Ovary (tissue), 9 donors: ENCODE measurements around the gene RMND5B. TPM values are rescaled to one million over a fixed set of nuclear protein-coding genes. Genes with fewer than 3 reads are reported as not detected.

ENCODE experiments used
- DNase-seq, 5 donors: peaks; one replicate each; pipeline ENCODE4 v3.0.0-alpha.2; 2019 to 2020
- H3K27ac ChIP-seq, 2 donors: fragments of 200-600 bp; one replicate each; pipeline versions ENCODE4 v1.5.1 to v1.8.0; 2019 to 2022
- H3K27me3 ChIP-seq: fragments of 200-600 bp; one replicate; pipeline ENCODE4 v1.8.0; 2022
- H3K36me3 ChIP-seq: fragments of 200-600 bp; sonication (generic); one replicate; pipeline ENCODE4 v1.5.1; 2019
- H3K4me1 ChIP-seq: one replicate; pipeline ENCODE4 v1.8.1; 2013; ENCODE audit warnings: mild to moderate bottlenecking, moderate library complexity; ENCODE audit not compliant: insufficient read depth
- H3K4me3 ChIP-seq: fragments of 200-600 bp; sonication (generic); one replicate; pipeline ENCODE4 v1.5.1; 2017
- H3K9me3 ChIP-seq, 2 donors: fragments of 200-600 bp in 1 of 2; sonication (generic) in 1 of 2; one replicate each; pipeline versions ENCODE4 v1.5.1 to v1.8.1; 2013 to 2019; ENCODE audit warnings: mild to moderate bottlenecking in 1 of 2, moderate library complexity in 1 of 2
- EP300 ChIP-seq: sonication (generic); formaldehyde crosslinking; IDR thresholded peaks from one replicate; pipeline ENCODE4 v1.6.1; 2017; ENCODE audit warnings: antibody characterized with exemption
- POLR2A ChIP-seq: fragments of 450-650 bp; IDR thresholded peaks from one replicate; pipeline ENCODE4 v1.6.1; 2017; ENCODE audit warnings: antibody characterized with exemption, mild to moderate bottlenecking, moderate library complexity
- WGBS, 3 donors: extraction: QIAGEN DNeasy Blood & Tissue Kit in 1 of 3; methylation state at CpG; one replicate each; pipeline versions ENCODE4 v1.1.5 to v1.1.7; 2013 to 2017; 5-methylcytosine and 5-hydroxymethylcytosine counted together
- intact Hi-C, 4 donors: fragments of 100-400 bp; cut with DNase I; formaldehyde crosslinking; loops; one replicate each; pipeline versions ENCODE4 v1.11.0 to v1.15.1; 2022 to 2023
- polyA plus RNA-seq, 2 donors: library from polyadenylated mRNA; stranded (reverse); fragments of 200-250 nt in 1 of 2; fragments of 350-450 nt in 1 of 2; fragmentation: Illumina TruSeq in 1 of 2; extraction: RNeasy Lipid Tissue Mini Kit (QIAGEN cat#74804) in 1 of 2; gene quantifications; one replicate each; pipeline ENCODE4 v1.2.3, GENCODE V29; 2013 to 2014
- total RNA-seq, 7 donors: library from RNA; depleted of rRNA in 2 of 7; stranded (reverse); fragments of >200 nt in 2 of 7; fragmentation: NEBNext Ultra II Directional in 3 of 7; extraction: Animal tissue kit (Norgen Biotek cat#: 25700) in 3 of 7; gene quantifications; one replicate each; pipeline versions ENCODE4 v1.1.0 to v1.2.4, GENCODE V29; 2016 to 2023
- TF ChIP-seq, protein P1 (sequence below), 3 donors: fragments of 450-650 bp in 2 of 3; fragments of 200-600 bp in 1 of 3; IDR thresholded peaks; one replicate each; pipeline versions ENCODE4 v1.5.1 to v1.8.0; 2016 to 2022; ENCODE audit warnings: antibody characterized with exemption in 3 of 3, mild to moderate bottlenecking in 1 of 3
- donor health status: DM: no; HTN: no; CAD: no; lungs with moderate emphysema.
- donor health status: DM: no; HTN: no; CAD: no.
- donor health status: Bipolar disorder and iron deficiency.
- donor health status: DM: yes; HTN: yes; CAD: no.
- donor health status: DM: no; HTN: no; CAD: no.
- donor health status: DM: yes; HTN: yes; CAD: no.

Gene RMND5B
- total and polyA plus RNA-seq, 9 donors, result 13.8 to 43.2 (median 31.2) TPM

DNA sequence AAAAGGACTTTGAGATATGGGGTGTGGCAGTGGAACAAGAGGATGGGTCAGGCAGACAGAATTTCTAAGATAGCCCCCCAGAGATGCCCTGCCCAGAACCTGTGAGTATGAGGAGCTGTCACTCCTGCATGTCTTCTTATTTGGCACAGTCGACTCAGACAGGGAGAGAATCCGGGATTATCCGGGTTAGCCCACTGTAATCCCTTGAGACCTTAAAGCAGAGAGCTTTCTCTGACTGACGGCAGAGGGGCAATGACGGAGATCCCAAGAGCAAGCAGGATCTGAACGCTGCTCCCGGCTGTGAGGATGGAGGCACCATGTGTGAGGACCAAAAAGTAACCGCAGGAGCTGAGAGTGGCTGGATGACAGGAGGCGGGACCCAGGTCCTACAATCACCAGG lies 31.7 kb downstream of the RMND5B start:
- no peaks in the 10 kb centered on the region for H3K36me3 ChIP-seq
- H3K27me3 ChIP-seq, result no peaks in the 10 kb centered on the region
- intact Hi-C loops, result loop anchor here in 3 of 4 donors (5.0 to 10.0 kb wide), 2 partner anchors 85 to 558 kb away; partner anchors contain the start of gene B4GALT7 (in 1 of the 3)
- H3K4me3 ChIP-seq, result no peak overlapping the region
- DNase-seq, result no peak
- no peak overlapping the region for H3K27ac ChIP-seq
- TF ChIP-seq, protein P1, sequence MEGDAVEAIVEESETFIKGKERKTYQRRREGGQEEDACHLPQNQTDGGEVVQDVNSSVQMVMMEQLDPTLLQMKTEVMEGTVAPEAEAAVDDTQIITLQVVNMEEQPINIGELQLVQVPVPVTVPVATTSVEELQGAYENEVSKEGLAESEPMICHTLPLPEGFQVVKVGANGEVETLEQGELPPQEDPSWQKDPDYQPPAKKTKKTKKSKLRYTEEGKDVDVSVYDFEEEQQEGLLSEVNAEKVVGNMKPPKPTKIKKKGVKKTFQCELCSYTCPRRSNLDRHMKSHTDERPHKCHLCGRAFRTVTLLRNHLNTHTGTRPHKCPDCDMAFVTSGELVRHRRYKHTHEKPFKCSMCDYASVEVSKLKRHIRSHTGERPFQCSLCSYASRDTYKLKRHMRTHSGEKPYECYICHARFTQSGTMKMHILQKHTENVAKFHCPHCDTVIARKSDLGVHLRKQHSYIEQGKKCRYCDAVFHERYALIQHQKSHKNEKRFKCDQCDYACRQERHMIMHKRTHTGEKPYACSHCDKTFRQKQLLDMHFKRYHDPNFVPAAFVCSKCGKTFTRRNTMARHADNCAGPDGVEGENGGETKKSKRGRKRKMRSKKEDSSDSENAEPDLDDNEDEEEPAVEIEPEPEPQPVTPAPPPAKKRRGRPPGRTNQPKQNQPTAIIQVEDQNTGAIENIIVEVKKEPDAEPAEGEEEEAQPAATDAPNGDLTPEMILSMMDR (IDR thresholded peaks at IDR 0.05), result no peak
- TF ChIP-seq POLR2A, result no peak
- no peak for TF ChIP-seq EP300
- peaks cover 2% of the 10 kb centered on the region for H3K4me1 ChIP-seq
- no peaks in the 10 kb centered on the region for H3K9me3 ChIP-seq
- WGBS, 3 donors, result 79 to 82% (median 79%) methylated on average over 9 of the region's 9 CpGs

DNA sequence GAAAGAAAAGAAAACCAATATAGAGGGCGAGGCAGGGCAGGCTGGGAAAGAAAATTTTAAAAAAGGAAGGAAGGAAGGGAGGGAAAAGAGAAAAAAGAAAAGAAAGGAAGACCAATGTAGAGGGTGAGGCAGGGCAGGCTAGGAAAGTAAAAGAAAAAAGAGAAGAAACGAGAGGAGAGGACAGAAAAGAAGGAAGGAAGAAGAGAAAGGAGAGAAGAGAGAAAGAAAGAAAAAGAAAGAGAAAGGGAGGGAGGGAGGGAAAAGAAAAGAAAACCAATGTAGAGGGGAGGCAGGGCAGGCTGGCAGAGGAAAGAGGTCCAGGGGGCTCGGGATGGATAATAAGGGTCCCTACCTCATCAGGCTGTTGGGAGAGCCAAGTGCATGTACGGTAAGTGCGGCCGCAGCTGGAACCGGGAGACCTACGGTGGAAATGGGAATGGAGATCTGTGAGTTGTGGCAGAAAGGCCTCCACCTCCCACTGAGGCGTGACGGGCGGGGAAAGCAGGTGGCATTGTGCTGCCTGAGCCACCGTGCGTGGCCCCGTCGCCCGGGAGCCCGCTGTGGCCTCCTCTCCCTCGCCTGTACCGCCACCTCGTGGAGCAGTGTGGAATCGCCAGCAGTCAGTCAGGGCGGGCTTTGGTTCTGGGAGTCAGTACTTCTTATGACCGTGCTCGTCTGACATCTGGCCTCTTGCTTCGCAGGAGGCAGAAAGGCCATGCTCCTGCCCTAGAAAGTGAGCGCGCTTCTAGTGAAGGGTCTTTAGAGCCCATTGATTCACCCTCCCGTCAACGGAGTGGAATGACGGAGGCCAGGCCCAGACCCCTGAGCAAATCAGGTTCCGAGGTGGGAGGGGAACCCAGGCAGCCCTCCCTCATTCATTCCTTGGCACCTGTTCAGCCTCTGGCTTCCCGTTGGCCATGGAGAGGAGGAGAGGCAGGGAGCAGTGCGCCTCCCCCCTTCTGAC lies 33.2 kb downstream of the RMND5B start:
- Histone ChIP-seq H3K27ac (no peak overlapping the region), H3K27me3 (no peaks in the 10 kb centered on the region), H3K4me3 (no peak overlapping the region), H3K36me3 (no peaks in the 10 kb centered on the region), H3K9me3 (no peaks in the 10 kb centered on the region), H3K4me1 (peaks cover 2% of the 10 kb centered on the region)
- DNase-seq, result peak; percentile 70 to 89 (median 85)
- intact Hi-C loops, result loop anchor here in 3 of 4 donors (2.0 to 10.0 kb wide), 3 partner anchors 87 to 559 kb away; partner anchors contain the start of gene B4GALT7 (in 1 of the 3)
- 5% methylated on average over 33 of the region's 33 CpGs for WGBS, 3 donors
- TF ChIP-seq POLR2A, result no peak
- TF ChIP-seq, protein P1 (IDR thresholded peaks at IDR 0.05), result peak; percentile 92 to 93 (median 92)

DNA sequence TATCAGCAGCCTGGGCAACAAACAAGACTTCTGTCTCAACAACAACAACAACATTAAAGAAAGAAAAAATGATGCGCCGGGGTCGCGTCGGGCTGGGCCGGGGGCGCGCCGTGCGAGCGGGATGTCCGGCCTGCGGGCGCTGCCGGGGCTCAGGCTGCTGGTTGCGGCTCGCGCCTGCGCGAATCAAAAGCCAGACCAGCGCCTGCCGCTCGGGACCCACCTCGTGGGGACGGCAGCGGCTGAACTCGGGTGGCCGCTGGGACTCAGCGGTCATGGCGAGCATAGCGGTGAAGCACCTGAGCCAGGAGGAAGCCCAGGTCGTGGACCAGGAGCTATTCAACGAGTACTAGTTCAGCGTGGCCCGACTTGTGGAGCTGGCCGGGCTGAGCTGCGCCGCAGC lies 34.8 kb downstream of the RMND5B start:
- 27 to 53% (median 42%) methylated on average over 31 to 38 of the region's 38 CpGs for WGBS, 3 donors
- no peaks in the 10 kb centered on the region for H3K36me3 ChIP-seq
- intact Hi-C loops, result loop anchor here in 2 of 4 donors (2.0 to 10.0 kb wide), 3 partner anchors 88 to 561 kb away; partner anchors contain the start of gene B4GALT7 (in 1 of the 2)
- no peak for TF ChIP-seq EP300
- no peaks in the 10 kb centered on the region for H3K9me3 ChIP-seq
- no peak for DNase-seq
- no peak overlapping the region for H3K27ac ChIP-seq
- H3K4me1 ChIP-seq, result peaks cover 2% of the 10 kb centered on the region
- H3K27me3 ChIP-seq, result no peaks in the 10 kb centered on the region
- no peak overlapping the region for H3K4me3 ChIP-seq

- TF ChIP-seq, protein P1 (IDR thresholded peaks at IDR 0.05), result no peak
- TF ChIP-seq EP300 (no peak), POLR2A (no peak)
- Histone ChIP-seq H3K27ac (no peak overlapping the region), H3K36me3 (no peaks in the 10 kb centered on the region), H3K27me3 (no peaks in the 10 kb centered on the region), H3K4me3 (no peak overlapping the region), H3K9me3 (no peaks in the 10 kb centered on the region), H3K4me1 (no peaks in the 10 kb centered on the region)
- 79 to 88% (median 79%) methylated on average over 2 of the region's 2 CpGs for WGBS, 3 donors
- intact Hi-C loops, result loop anchor here in 1 of 4 donors (10.0 kb wide), 1 partner anchor 786 kb away; the partner anchor contains the start of gene SLC34A1
- DNase-seq, result no peak
These were observed 39.6 kb downstream of the RMND5B start for GRCh38 chr5:178170455-178170854.
